SK-N-MC (cell line): ENCODE results near the gene KCNJ10.

Experiments
- DNase-seq: peaks from one replicate; pipeline ENCODE4 v3.0.0-alpha.2; 2011; ENCODE audit warnings: low read depth, low spot score
- H3K27ac ChIP-seq: fragments of 200-600 bp; sonication (generic); 2 replicates; pipeline ENCODE4 v1.5.1; 2016; ENCODE audit warnings: mixed run types
- H3K36me3 ChIP-seq: fragments of 200-600 bp; sonication (generic); 2 replicates; pipeline ENCODE4 v1.6.1; 2017; ENCODE audit warnings: antibody characterized with exemption, low read length, mixed read lengths; ENCODE audit not compliant: insufficient read depth
- H3K4me3 ChIP-seq: fragments of 200-600 bp; sonication (generic); 2 replicates; pipeline ENCODE4 v1.5.1; 2016
- H3K9ac ChIP-seq: fragments of 200-600 bp; sonication (generic); 2 replicates; pipeline ENCODE4 v1.8.0; 2017; ENCODE audit warnings: mixed run types, mixed read lengths; ENCODE audit not compliant: insufficient read length
- H3K9me3 ChIP-seq: fragments of 200-600 bp; sonication (generic); 2 replicates; pipeline ENCODE4 v1.6.1; 2017; ENCODE audit warnings: low read depth, mild to moderate bottlenecking, antibody characterized with exemption, low read length, moderate library complexity, mixed read lengths
- EZH2 ChIP-seq: fragments of 200-600 bp; sonication (generic); IDR thresholded peaks from one replicate; pipeline ENCODE4 v1.6.1; 2017; ENCODE audit warnings: antibody characterized with exemption
- FOXP2 ChIP-seq: optimal IDR thresholded peaks from 2 replicates; pipeline ENCODE3; 2011; ENCODE audit warnings: mild to moderate bottlenecking, moderate library complexity; ENCODE audit not compliant: insufficient read depth; ENCODE audit errors: extremely low read length, control extremely low read depth
- POLR2AphosphoS5 ChIP-seq: IDR thresholded peaks from 2 replicates; pipeline ENCODE4 v1.6.1; 2012; ENCODE audit warnings: mild to moderate bottlenecking, low read depth, low read length, borderline replicate concordance

KCNJ10 gene

DNA sequence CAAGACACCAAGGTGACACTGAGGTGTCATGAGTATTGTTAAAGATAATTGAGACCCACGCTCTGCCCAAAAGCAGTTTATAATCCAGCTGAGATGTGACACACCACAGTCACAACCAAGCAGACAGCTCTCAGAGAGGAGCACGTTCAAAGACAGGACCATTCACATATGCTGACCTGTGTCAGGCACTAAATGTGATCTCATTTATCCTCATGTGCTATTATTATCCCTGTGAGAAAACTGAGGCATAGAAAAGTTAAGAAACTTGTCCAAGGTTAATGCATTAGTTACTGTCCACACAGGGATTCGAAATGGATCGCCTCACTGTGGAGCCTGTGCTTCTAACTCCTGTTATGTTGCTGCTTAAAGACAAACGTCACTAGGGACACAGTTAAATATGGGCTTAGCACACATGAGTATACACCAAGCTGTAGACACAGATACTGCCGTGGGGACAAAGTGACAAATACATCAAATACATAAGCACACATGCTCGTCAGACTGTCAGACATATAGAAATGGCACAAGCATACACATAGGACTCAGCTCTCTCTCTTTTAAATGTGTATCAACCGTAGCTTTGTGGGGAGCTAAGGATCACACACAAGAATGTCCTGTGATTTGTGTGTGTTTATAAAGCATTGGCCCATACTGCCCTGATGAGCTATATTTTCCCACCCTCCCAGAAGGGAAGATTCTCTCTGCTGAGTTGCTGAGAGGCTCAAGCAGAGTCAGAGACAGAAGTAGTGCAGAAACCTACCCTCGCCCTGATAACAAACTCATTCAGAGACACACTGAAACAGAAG, 32.0 kb upstream of the KCNJ10 start:
- Histone ChIP-seq H3K9ac (no peak overlapping the region), H3K4me3 (no peak overlapping the region), H3K36me3 (no peaks in the 10 kb centered on the region), H3K9me3 (no peaks in the 10 kb centered on the region), H3K27ac (no peak overlapping the region)
- DNase-seq = no peak
- TF ChIP-seq EZH2 = no peak
- no peak for TF ChIP-seq FOXP2

DNA sequence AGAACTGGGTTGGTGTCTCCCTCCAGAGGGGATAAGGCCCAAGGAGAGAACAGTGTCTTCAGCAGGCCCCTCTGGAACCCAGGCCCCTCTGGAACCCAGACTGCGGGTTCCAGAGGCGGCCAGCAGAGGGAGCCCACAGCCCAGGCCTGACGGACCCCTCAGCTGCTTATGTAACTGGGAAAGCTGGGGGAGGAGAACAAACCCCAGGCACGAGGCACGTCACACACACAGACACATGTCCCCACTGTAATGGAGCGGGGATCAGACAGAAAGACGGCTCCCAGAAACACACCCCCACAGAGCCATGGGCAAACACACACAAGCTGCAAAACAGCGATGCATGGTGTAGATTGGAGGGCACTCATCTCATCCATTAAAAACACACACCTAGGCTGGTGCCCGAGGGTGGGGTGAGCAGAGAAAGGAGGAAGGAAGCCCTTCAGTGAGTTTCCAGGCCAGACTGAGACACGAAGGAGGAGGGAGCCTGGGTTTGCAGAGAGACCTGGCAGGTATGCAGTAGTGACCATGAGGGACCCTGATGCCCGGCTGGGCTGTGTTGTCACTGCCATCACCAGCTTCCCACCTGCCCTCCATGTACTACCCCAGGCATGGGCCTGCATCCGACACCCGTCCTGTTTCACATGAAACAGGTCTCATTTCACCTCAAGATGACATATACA, 31.2 kb upstream of the KCNJ10 start:
- H3K36me3 ChIP-seq = no peaks in the 10 kb centered on the region
- no peak for DNase-seq
- no peak overlapping the region for H3K27ac ChIP-seq
- peak overlapping the region; percentile 58 for H3K4me3 ChIP-seq
- H3K9ac ChIP-seq = peak overlapping the region; percentile 57
- TF ChIP-seq POLR2AphosphoS5 (no peak), FOXP2 (no peak), EZH2 (no peak)
- no peaks in the 10 kb centered on the region for H3K9me3 ChIP-seq

- H3K9me3 ChIP-seq = no peaks in the 10 kb centered on the region
- DNase-seq = no peak
- no peak overlapping the region for H3K27ac ChIP-seq
- no peak overlapping the region for H3K4me3 ChIP-seq
- no peak overlapping the region for H3K9ac ChIP-seq
- TF ChIP-seq EZH2 = no peak
- TF ChIP-seq POLR2AphosphoS5 = no peak
- TF ChIP-seq FOXP2 = no peak
- H3K36me3 ChIP-seq = no peaks in the 10 kb centered on the region
These were observed 29.9 kb upstream of the KCNJ10 start for GRCh38 chr1:160099716-160100375.

- Histone ChIP-seq H3K9ac (peak overlapping the region; percentile 10), H3K27ac (no peak overlapping the region), H3K9me3 (no peaks in the 10 kb centered on the region), H3K36me3 (no peaks in the 10 kb centered on the region), H3K4me3 (peak overlapping the region; percentile 75)
- DNase-seq = peak; percentile 37
- TF ChIP-seq EZH2 (no peak), POLR2AphosphoS5 (no peak), FOXP2 (no peak)
These were observed 29.0 kb upstream of the KCNJ10 start for GRCh38 chr1:160098852-160099561.

DNA sequence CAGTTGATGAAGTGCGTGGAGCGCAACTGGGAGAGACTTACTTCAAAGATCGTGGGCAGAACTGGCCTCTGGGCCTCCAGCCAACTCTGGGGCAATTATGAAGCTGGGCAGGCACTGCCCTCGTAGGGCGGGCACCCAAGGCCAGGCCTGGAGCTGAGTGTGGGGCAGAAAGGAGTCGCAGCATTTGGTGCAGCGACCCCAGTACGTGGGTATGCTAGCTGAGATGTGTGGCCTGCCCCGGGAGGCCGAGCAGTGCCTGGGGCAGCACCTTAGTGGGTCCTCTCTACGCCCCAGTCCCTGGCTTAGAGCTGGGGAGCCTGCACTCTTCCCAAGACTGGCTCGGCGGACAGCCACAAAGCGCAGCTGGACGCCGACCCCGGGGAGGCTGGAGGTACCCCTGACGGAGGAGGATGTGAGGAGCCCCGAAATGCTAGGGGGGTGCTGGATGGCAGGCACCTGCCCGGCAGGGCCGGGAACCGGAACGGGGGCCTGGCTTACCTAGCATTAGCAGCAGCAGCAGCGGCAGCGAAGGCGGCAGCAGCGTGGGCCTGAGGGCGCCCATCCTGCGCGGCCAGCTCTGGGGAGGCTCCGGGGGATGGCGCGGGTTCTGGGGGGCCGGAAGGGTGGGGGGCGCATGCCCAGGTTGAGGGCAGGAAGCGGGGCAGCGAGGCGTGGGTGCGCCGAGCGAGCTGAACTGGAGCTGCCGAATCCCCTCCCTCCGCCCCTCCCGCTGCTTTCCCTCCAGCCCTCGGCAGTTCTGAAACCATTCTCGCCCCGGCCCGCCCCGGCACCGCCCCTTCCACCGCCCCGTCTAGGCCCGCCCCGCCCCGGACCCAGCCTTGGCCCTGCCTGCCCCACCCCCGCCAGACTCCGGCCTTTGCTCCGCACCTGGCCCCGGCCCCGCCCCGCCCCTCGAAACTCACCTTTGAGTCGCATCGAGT, 28.2 kb upstream of the KCNJ10 start, which contains the start of gene IGSF8:
Gene IGSF8 (minus strand): TSS at position 709 of the 941 bp plus-strand sequence. CDS start 147 bp downstream, at position 562.
- no peak for TF ChIP-seq POLR2AphosphoS5
- TF ChIP-seq FOXP2 = no peak
- no peak for TF ChIP-seq EZH2
- Histone ChIP-seq H3K27ac (no peak within 1 kb of the TSS), H3K9me3 (no peaks in the 10 kb centered on the region), H3K36me3 (no peaks in the 10 kb centered on the region), H3K9ac (peak within 1 kb of the TSS; percentile 79), H3K4me3 (peak within 1 kb of the TSS; percentile 80)
- DNase-seq = peak; percentile 16

DNA sequence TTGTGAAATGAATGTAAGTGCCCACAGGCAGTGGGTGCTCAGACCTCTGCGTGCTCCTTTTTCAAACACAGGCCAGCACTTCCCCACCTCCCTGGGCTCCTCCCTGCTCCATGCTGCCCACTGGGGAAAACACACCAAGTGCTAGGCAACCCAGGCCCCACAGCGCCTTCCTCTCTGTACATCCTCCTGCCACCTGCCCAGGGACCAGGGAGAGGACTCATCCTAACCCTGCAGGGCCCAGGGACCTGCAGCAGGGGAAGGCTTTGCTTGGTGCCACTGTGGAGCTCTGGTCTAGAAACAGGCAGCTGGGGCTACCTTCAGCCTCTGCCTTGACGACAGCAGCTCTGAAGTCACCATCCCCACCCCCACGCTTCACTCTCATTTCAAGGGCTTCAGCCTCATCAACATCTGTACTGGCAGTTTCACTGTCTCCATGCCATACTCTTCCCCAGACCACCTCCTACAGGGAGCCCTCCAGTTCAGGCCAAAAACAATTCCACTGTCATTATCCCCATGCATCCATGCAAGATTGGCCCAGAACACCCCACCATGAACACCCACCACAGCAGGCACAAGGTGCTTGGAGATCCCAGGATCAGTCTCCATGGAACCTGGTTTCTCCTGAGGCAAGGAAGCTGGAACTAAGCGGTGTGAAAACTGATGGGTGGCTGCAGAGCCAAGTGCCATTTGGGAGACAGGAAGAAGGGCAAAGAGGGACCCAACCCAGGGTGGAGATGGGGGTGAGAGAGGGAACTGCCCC, 27.4 kb upstream of the KCNJ10 start:
- Histone ChIP-seq H3K27ac (no peak overlapping the region), H3K9me3 (no peaks in the 10 kb centered on the region), H3K4me3 (peak overlapping the region; percentile 80), H3K36me3 (no peaks in the 10 kb centered on the region), H3K9ac (peak overlapping the region; percentile 79)
- no peak for DNase-seq
- TF ChIP-seq FOXP2 = no peak
- no peak for TF ChIP-seq EZH2
- no peak for TF ChIP-seq POLR2AphosphoS5
